Measurements from ENCODE around the gene LRRK1. TPM values are rescaled to one million over a fixed set of nuclear protein-coding genes. Genes with fewer than 3 reads are reported as not detected.

Gene LRRK1
- total RNA-seq, 4 donors from 2014 or later: 14.1 to 31.5 (median 16.8) TPM

- no peaks in the 10 kb centered on the region for H3K27me3 ChIP-seq
- 91 to 95% methylated on average over 44 to 48 of the region's 48 CpGs for WGBS, 2 donors
- H3K36me3 ChIP-seq: no peaks in the 10 kb centered on the region
- H3K9me3 ChIP-seq: no peaks in the 10 kb centered on the region
- H3K4me3 ChIP-seq: no peak overlapping the region
- TF ChIP-seq POLR2A (IDR thresholded peaks at IDR 0.05): no peak
- TF ChIP-seq, protein P1, sequence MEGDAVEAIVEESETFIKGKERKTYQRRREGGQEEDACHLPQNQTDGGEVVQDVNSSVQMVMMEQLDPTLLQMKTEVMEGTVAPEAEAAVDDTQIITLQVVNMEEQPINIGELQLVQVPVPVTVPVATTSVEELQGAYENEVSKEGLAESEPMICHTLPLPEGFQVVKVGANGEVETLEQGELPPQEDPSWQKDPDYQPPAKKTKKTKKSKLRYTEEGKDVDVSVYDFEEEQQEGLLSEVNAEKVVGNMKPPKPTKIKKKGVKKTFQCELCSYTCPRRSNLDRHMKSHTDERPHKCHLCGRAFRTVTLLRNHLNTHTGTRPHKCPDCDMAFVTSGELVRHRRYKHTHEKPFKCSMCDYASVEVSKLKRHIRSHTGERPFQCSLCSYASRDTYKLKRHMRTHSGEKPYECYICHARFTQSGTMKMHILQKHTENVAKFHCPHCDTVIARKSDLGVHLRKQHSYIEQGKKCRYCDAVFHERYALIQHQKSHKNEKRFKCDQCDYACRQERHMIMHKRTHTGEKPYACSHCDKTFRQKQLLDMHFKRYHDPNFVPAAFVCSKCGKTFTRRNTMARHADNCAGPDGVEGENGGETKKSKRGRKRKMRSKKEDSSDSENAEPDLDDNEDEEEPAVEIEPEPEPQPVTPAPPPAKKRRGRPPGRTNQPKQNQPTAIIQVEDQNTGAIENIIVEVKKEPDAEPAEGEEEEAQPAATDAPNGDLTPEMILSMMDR (IDR thresholded peaks at IDR 0.05): no peak
- TF ChIP-seq EP300 (IDR thresholded peaks at IDR 0.05): no peak
- no peak for DNase-seq (ENCODE audit: low spot score in 2 of 2)
- no peak overlapping the region for H3K27ac ChIP-seq
- H3K4me1 ChIP-seq: peaks cover 0 to 32% (median 13%) of the 10 kb centered on the region in 4 donors
Observed at GRCh38 chr15:101086394-101087171, 167.4 kb downstream of the LRRK1 start.

GRCh38 chr15:101087172-101087769 lies 168.1 kb downstream of the LRRK1 start:
- no peak for DNase-seq (ENCODE audit: low spot score in 2 of 2)
- Histone ChIP-seq H3K36me3 (no peaks in the 10 kb centered on the region), H3K27ac (no peak overlapping the region), H3K4me3 (no peak overlapping the region), H3K4me1 (peaks cover 0 to 39% (median 20%) of the 10 kb centered on the region in 4 donors), H3K27me3 (no peaks in the 10 kb centered on the region), H3K9me3 (no peaks in the 10 kb centered on the region)
- WGBS, 2 donors: 70% methylated on average over 10 of the region's 10 CpGs
- no peak for TF ChIP-seq POLR2A (IDR thresholded peaks at IDR 0.05)
- no peak for TF ChIP-seq EP300 (IDR thresholded peaks at IDR 0.05)
- TF ChIP-seq, protein P1 (IDR thresholded peaks at IDR 0.05): no peak

- no peak for DNase-seq (ENCODE audit: low spot score in 2 of 2)
- no peaks in the 10 kb centered on the region for H3K36me3 ChIP-seq
- H3K9me3 ChIP-seq: no peaks in the 10 kb centered on the region
- H3K27ac ChIP-seq: peak overlapping the region in 1 of 4 donors; percentile 66
- H3K4me1 ChIP-seq: peaks cover 0 to 46% (median 26%) of the 10 kb centered on the region in 4 donors
- H3K27me3 ChIP-seq: no peaks in the 10 kb centered on the region
- 72 to 89% methylated on average over 4 to 6 of the region's 6 CpGs for WGBS, 2 donors
- no peak for TF ChIP-seq POLR2A (IDR thresholded peaks at IDR 0.05)
- no peak for TF ChIP-seq EP300 (IDR thresholded peaks at IDR 0.05)
- TF ChIP-seq, protein P1 (IDR thresholded peaks at IDR 0.05): no peak
- no peak overlapping the region for H3K4me3 ChIP-seq
Observed at GRCh38 chr15:101088271-101088670, 169.1 kb downstream of the LRRK1 start.

DNA sequence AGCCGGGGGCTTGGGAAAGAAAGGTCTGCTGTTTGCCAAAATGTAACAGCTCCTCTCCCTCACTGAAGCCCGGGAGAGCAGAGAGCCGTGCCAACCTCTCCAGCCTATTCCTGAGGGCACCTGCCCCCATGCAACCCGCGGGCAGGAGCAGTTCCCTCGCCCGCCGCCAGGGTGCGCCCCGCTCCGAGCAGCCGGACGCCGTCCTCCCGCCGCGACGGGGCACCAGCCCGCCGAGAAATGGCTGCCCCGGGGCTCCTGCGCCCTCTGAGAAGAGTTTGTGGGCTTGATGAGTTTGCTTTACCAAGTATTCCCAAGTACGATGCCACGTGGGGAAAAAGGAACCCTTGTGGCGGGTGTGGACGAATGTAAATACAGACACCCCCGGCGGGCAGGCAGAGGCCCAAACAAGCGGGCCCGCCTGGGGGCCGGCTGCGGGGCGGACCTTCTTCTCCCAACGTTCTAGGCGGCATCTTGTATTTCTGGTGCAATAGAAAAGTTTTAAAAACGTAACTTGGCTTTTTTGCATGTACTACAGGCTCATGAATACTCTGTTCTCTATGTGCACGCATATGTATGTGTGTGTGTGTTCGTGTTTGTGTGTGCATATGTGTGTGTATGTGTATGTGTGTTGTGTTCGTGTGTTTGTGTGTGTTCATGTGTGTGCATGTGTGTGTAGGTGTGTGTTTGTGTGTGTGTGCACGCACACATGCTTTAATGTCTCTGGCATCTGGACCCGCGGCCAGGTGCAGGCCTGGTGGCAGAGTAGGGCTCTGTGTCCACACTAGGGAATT lies 169.8 kb downstream of the LRRK1 start:
- H3K27ac ChIP-seq: peak overlapping the region in 3 of 4 donors; percentile 2 to 76 (median 66)
- peak; percentile 68 to 79 for DNase-seq (ENCODE audit: low spot score in 2 of 2)
- 25 to 32% methylated on average over 31 to 42 of the region's 42 CpGs for WGBS, 2 donors

More for the DNA sequence above, 169.8 kb downstream of the LRRK1 start:
- no peaks in the 10 kb centered on the region for H3K27me3 ChIP-seq
- peaks cover 0 to 46% (median 26%) of the 10 kb centered on the region in 4 donors for H3K4me1 ChIP-seq
- H3K9me3 ChIP-seq: no peaks in the 10 kb centered on the region
- TF ChIP-seq EP300 (IDR thresholded peaks at IDR 0.05) (peak in 1 of 2 donors; percentile 51), POLR2A (IDR thresholded peaks at IDR 0.05) (no peak)
- TF ChIP-seq, protein P1 (IDR thresholded peaks at IDR 0.05): peak; percentile 98 to 100 (median 99)
- peak overlapping the region in 2 of 4 donors; percentile 16 to 37 for H3K4me3 ChIP-seq
- no peaks in the 10 kb centered on the region for H3K36me3 ChIP-seq
